Stimulated activated CD8-positive, alpha-beta memory T cell treated with anti-CD3 and anti-CD28 coated beads, Interleukin-2, amount 100 ng/mL, for 1 hour (primary cell): ENCODE measurements around the gene EXT2.
A peak's percentile ranks its signal among the peaks of the same experiment; 100 is the strongest.

ENCODE experiments used
- DNase-seq, 2 donors: peaks; one replicate each; pipeline ENCODE4 v3.0.0-alpha.2; 2020; ENCODE audit warnings: low read depth in 2 of 2

EXT2 gene

GRCh38 chr11:44095506-44096359 lies at the start of gene EXT2:
Gene EXT2 (plus strand): TSS chr11:44095678. CDS start chr11:44107713, 12,035 bp downstream.
- peak; percentile 72 to 80 for DNase-seq

DNA sequence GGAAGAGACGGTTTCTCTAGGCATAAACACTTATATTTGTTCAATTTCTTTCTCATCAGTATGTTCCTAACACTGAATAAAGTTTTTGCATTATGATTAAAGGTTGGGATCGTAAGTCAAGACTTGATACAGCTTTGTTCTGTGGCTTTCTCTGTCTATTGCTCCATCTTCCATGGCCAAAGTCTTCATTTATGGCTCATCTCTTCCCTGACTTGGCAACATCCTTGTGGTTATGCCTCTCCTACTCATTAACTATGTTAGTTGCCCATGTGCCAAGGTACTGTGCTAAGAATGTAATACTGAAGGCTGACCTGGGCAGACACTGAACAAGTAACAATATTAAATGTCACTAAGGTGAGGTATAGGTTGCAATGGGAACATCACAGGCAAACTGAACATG lies 49.3 kb upstream of the EXT2 start:
- DNase-seq, result no peak

DNA sequence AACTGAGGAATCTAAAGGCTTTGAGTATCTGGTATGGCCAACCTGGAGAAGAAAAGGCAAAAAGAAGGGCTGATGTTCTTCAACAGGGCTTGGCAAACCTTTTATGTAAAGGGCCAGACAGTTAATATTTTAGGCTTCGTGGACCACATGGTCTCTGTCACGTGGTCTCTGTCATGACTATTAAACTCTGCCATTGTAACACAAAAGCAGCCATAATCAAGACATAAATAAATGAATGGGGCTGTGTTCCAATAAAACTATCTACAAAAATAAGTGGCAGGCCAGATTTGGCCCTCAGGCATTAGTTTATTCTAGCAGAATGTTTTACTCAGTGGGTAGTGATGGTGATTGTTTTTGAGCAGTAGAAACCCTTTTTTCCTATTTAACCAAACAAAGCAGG lies 48.2 kb upstream of the EXT2 start:
- no peak for DNase-seq

- DNase-seq, result no peak
Measured at GRCh38 chr11:44047931-44048431, 47.5 kb upstream of the EXT2 start, which contains the start of gene ACCSL. Gene ACCSL (plus strand): TSS chr11:44047981. CDS start chr11:44048037, 56 bp downstream.

DNA sequence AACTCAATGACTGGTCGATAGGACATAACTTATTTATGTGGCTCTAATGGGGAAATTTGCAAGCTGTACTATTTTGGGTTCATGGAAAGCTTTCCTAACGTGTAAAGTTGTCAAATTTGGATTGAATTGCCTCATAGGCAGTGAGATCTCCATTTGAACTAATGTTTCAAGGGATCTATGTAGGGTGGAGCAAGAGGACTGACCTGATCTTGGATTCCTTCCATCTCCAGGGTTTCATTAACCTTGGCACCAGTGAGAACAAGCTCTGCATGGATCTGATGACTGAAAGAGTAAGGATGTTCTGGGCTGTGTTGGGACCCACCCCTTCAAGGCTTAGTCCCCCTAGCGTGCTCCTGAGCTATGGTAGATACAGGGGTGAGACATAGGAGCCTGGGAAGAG lies 45.6 kb upstream of the EXT2 start:
- no peak for DNase-seq

- no peak for DNase-seq
Measured at GRCh38 chr11:44051171-44051570, 44.3 kb upstream of the EXT2 start.

GRCh38 chr11:44057340-44057739 lies 38.1 kb upstream of the EXT2 start:
- DNase-seq, result no peak

GRCh38 chr11:44058275-44058674 lies 37.2 kb upstream of the EXT2 start:
- DNase-seq, result no peak

DNA sequence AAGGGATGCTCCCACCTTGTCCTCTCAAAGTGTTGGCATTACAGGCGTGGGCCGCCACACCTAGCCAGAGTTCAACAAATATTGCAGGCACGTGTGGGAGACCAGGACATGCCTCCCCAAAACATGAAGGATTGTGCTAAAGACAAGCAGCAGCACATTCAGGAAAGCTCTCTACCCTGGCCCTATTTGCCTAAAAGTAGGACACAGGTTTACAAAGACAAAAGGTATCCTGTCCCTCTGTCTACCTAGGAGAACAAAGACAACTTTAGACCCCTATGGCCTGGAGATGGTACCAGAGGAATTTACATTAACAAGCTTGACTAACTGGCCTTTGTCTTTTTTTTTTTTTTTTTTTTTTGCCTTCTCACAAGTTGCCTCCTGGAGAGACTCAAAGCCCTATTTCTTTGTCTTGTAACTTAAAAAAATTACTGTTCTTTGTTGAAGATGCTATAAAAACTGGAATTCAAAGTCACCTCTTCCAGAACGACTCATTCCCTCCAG lies 30.3 kb upstream of the EXT2 start:
- DNase-seq, result no peak

GRCh38 chr11:44065841-44066731 lies 29.4 kb upstream of the EXT2 start, which contains the start of gene ACCS:
Gene ACCS (plus strand): TSS chr11:44066270. CDS start chr11:44067628, 1,358 bp downstream.
- DNase-seq, result peak; percentile 76 to 83

DNA sequence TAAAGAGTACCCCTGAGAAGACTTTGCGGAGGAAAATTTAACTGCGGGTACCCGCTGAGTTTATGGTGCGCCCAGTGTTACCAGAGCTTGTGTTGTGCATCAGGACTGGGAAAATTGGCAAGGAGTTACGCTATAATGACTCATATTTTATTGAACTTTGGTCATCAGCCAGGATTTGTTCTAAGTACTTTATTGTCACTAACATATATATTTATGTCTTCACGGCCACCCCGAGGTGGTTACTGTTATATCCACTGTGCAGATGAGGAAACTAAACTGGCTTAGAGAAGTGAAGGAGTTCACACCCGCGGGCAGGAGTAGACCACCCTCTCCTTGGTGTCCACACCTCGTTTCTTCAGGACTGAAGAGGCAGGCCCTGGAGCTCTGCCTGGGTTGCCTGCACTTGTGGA lies 28.7 kb upstream of the EXT2 start:
- DNase-seq, result no peak

GRCh38 chr11:44067266-44067665 lies 28.2 kb upstream of the EXT2 start:
- DNase-seq, result no peak

- no peak for DNase-seq
Measured at GRCh38 chr11:44068180-44068579, 27.3 kb upstream of the EXT2 start.

GRCh38 chr11:44071157-44071556 lies 24.3 kb upstream of the EXT2 start:
- no peak for DNase-seq

DNA sequence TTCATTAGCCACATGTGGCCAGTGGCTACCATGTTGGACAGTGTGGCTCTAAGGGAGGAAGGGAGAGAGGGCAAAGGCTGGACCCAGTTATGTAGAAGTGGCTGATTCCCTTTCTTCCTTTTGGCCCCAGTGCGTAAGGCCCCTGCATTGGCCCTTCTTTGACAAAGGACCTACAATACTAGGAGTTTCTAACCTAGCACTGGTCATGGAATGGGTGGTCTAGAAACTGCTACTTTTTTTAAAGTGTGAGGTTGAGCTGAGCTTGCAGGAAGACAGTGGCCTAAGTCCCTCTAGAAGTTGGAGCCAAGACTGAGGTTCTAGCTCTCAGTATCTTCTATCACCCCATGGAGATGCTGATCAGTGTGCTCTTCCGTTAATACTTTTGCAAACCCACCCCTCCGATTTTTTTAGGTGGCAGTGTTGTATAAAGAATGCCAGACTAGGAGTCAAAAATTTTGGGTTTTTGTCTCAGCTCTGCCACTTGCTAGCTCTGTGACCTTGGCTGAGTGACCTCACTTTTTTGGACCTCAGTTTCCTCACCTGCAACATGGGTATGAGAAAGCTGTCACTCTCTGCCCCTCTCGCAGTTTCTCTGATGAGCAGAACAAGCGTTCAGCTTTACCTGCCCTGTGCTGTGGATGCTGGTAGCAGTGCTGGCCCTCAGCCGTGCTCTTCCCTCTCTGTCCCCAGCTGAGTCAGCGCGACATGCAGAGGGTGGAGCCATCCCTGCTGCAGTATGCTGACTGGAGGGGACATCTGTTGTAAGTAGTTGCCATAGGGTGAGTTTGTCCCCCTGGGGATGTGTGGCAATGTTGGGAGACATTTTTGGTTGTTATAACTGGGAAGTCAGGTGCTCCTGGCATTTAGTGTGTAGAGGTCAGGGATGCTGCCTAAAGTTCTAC lies 22.5 kb upstream of the EXT2 start:
- no peak for DNase-seq

DNA sequence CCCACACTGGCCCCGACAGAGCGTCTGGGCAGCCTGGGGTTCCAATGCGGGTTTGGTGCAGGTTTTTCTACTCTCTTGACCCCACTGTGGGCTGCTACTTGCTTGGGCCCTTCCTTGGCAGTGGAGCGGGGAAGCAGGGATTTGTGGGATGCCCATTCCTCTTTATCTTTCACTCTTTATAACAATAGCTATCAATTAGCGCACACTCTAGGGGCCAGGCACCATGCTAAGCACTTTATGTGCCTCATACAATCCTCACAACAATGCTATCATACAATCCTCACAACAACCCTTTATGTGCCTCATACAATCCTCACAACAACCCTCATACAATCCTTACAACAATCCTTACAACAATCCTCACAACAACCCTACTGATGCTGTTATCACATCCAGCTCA lies 16.7 kb upstream of the EXT2 start:
- no peak for DNase-seq

GRCh38 chr11:44079376-44079775 lies 16.1 kb upstream of the EXT2 start:
- no peak for DNase-seq

- DNase-seq, result no peak
Measured at GRCh38 chr11:44080951-44081350, 14.5 kb upstream of the EXT2 start.

GRCh38 chr11:44082645-44083044 lies 12.8 kb upstream of the EXT2 start:
- DNase-seq, result no peak

GRCh38 chr11:44083433-44083832 lies 12.0 kb upstream of the EXT2 start:
- DNase-seq, result no peak

DNA sequence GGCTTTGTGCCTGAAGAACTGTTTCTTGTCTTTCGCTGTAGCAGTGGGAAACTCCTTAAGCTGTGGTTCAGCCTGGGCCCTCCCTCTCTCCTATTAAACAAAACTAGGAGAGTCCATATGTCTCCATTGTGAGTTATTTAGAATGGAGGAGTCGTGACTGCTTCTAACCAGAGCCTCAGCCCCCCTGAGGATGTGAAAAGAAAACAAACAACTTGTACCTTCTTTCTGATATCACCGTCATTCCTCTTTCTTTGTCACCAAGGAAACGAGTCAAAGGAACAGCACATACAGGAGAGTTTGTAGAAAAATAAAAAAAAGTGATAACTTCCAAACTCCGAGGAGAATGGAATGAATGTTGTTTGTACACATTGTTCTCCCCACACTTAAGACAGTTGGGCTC lies 11.6 kb upstream of the EXT2 start:
- DNase-seq, result no peak
